H1 (cell line): ENCODE results near the gene WEE2.

Experiments used
- EP300 ChIP-seq, 2 experiments: IDR thresholded peaks; 1 replicate in 1 of 2; 2 replicates in 1 of 2; pipeline ENCODE4 v1.6.1; 2011 to 2012; ENCODE audit warnings: low read depth in 2 of 2, low read length in 2 of 2, mild to moderate bottlenecking in 2 of 2, borderline replicate concordance in 1 of 2, inconsistent platforms in 1 of 2, moderate library complexity in 1 of 2
- EZH2 ChIP-seq: fragments of 200-600 bp; sonication (generic); IDR thresholded peaks from 2 replicates; pipeline ENCODE4 v1.7.1; 2012; ENCODE audit warnings: low read depth, mild to moderate bottlenecking, moderate library complexity, low read length, inconsistent platforms; ENCODE audit not compliant: severe bottlenecking
- FOSL1 ChIP-seq: IDR thresholded peaks from 2 replicates; pipeline ENCODE4 v1.6.1; 2011; ENCODE audit warnings: mild to moderate bottlenecking, low read depth, low read length, moderate library complexity; ENCODE audit not compliant: insufficient read depth
- POLR2A ChIP-seq, 2 experiments: IDR thresholded peaks; 1 replicate in 1 of 2; 2 replicates in 1 of 2; pipeline ENCODE4 v1.6.1; 2011; ENCODE audit warnings: low read depth in 2 of 2, low read length in 2 of 2, mild to moderate bottlenecking in 2 of 2; ENCODE audit errors: control extremely low read depth in 1 of 2
- POLR2AphosphoS5 ChIP-seq: IDR thresholded peaks from 2 replicates; pipeline ENCODE4 v1.6.1; 2011; ENCODE audit warnings: low read depth, low read length
- RAD21 ChIP-seq, 2 experiments: IDR thresholded peaks in 1 of 2; conservative IDR thresholded peaks in 1 of 2; 2 replicates each; pipeline ENCODE4 v1.6.1; 2011; ENCODE audit warnings: low read depth in 2 of 2, low read length in 2 of 2, improper control_type of control experiment in 1 of 2, inconsistent platforms in 1 of 2, mild to moderate bottlenecking in 1 of 2, moderate library complexity in 1 of 2
- SP1 ChIP-seq: IDR thresholded peaks from 2 replicates; pipeline ENCODE4 v1.6.1; 2011; ENCODE audit warnings: low read depth, low read length
- TAF1 ChIP-seq: IDR thresholded peaks from 2 replicates; pipeline ENCODE4 v1.6.1; 2011; ENCODE audit warnings: mild to moderate bottlenecking, low read depth, low read length
- TBP ChIP-seq: IDR thresholded peaks from 2 replicates; pipeline ENCODE4 v1.6.1; 2011; ENCODE audit warnings: low read depth, low read length, improper control_type of control experiment
- ZNF274 ChIP-seq: IDR thresholded peaks from 2 replicates; pipeline ENCODE4 v1.7.0; 2012; ENCODE audit warnings: low read length, borderline replicate concordance; ENCODE audit errors: extremely low read depth
- TF ChIP-seq, protein P1 (sequence below), 3 experiments: IDR thresholded peaks; 1 replicate in 2 of 3; 2 replicates in 1 of 3; pipeline versions ENCODE4 v1.5.1 to v1.6.1; 2011; ENCODE audit warnings: low read length in 3 of 3, mild to moderate bottlenecking in 3 of 3, inconsistent platforms in 2 of 3, low read depth in 1 of 3, moderate library complexity in 1 of 3; ENCODE audit not compliant: insufficient read depth in 1 of 3; ENCODE audit errors: control extremely low read depth in 1 of 3

DNA sequence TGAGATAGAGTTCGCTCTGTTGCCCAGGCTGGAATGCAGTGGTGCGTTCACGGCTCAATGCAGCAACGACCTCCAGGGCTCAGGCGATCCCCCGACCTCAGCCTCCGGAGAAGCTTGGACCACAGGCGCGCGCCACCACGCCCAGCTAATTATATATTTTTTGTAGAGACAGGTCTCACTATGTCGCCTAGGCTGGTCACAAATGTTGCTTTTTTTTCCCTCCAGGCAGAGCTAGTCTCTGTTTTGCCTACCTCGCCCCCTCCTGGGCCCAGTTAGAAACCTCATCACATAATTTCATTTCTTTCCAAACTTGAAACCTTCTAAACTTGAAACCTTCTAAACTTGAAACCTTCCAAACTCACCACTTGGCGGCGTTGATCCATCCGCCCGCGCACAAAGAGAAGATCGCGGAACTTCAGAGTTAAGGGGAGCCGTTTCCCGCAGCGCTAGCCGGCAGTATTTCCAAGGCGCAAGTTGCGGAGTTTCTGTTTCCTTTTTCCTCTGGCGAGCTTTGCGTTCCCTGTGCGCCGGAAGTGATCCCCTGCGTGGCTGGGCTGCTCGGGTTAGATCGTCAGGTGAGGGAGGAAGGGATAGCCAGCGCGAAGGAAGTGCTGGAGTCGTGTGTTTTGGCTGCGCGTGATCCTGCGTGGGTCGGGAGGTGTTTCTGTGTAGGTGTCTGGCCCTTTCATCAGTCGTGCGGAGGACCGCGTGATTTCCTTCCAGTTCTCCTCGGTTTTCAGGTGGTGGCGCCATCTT lies 29.9 kb downstream of the WEE2 start, which contains the start of gene SSBP1:
- TF ChIP-seq, protein P1, sequence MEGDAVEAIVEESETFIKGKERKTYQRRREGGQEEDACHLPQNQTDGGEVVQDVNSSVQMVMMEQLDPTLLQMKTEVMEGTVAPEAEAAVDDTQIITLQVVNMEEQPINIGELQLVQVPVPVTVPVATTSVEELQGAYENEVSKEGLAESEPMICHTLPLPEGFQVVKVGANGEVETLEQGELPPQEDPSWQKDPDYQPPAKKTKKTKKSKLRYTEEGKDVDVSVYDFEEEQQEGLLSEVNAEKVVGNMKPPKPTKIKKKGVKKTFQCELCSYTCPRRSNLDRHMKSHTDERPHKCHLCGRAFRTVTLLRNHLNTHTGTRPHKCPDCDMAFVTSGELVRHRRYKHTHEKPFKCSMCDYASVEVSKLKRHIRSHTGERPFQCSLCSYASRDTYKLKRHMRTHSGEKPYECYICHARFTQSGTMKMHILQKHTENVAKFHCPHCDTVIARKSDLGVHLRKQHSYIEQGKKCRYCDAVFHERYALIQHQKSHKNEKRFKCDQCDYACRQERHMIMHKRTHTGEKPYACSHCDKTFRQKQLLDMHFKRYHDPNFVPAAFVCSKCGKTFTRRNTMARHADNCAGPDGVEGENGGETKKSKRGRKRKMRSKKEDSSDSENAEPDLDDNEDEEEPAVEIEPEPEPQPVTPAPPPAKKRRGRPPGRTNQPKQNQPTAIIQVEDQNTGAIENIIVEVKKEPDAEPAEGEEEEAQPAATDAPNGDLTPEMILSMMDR (IDR thresholded peaks at IDR 0.05; ENCODE audit: control extremely low read depth in 1 of 3, insufficient read depth in 1 of 3, low read depth in 1 of 3, low read length in 3 of 3): peak; percentile 64 to 85 (median 77)
- TF ChIP-seq ZNF274: no peak
- peak; percentile 96 for TF ChIP-seq TAF1
- peak; percentile 86 for TF ChIP-seq SP1
- peak; percentile 27 to 40; a peak in 2 of 4 replicates for TF ChIP-seq RAD21 (IDR thresholded peaks at IDR 0.05 in 1 of 2, conservative IDR thresholded peaks at IDR 0.05 in 1 of 2; ENCODE audit: low read depth in 2 of 2, low read length in 2 of 2)
- no peak for TF ChIP-seq FOSL1
- no peak for TF ChIP-seq EZH2
- peak; percentile 93 to 98 for TF ChIP-seq POLR2A (IDR thresholded peaks at IDR 0.05; ENCODE audit: control extremely low read depth in 1 of 2, low read depth in 2 of 2, low read length in 2 of 2)
- peak; percentile 30 to 89 for TF ChIP-seq EP300 (IDR thresholded peaks at IDR 0.05; ENCODE audit: borderline replicate concordance in 1 of 2, low read depth in 2 of 2, low read length in 2 of 2)
- peak; percentile 99 for TF ChIP-seq POLR2AphosphoS5
- peak; percentile 91 for TF ChIP-seq TBP
